ENCODE data around the gene MYH11. TPM values are rescaled to one million over a fixed set of nuclear protein-coding genes. Genes with fewer than 3 reads are reported as not detected.

Gene MYH11
- total RNA-seq, 1 donor from 2014 or later, result 0.04 TPM

GRCh38 chr16:15704545-15704987 is 152.3 kb downstream of the MYH11 start:
- Histone ChIP-seq H3K27me3 (ENCODE audit: control insufficient read depth, insufficient read depth, low read length) (no peaks in the 10 kb centered on the region), H3K4me3 (ENCODE audit: low read depth, low read length) (no peak overlapping the region), H3K36me3 (ENCODE audit: control insufficient read depth, insufficient read depth, low read length) (no peaks in the 10 kb centered on the region)
- TF ChIP-seq CTCF (IDR thresholded peaks at IDR 0.05; ENCODE audit: insufficient read depth, low read length, poor library complexity, severe bottlenecking), result peak; percentile 77
- no peak for DNase-seq (ENCODE audit: low read depth)

DNA sequence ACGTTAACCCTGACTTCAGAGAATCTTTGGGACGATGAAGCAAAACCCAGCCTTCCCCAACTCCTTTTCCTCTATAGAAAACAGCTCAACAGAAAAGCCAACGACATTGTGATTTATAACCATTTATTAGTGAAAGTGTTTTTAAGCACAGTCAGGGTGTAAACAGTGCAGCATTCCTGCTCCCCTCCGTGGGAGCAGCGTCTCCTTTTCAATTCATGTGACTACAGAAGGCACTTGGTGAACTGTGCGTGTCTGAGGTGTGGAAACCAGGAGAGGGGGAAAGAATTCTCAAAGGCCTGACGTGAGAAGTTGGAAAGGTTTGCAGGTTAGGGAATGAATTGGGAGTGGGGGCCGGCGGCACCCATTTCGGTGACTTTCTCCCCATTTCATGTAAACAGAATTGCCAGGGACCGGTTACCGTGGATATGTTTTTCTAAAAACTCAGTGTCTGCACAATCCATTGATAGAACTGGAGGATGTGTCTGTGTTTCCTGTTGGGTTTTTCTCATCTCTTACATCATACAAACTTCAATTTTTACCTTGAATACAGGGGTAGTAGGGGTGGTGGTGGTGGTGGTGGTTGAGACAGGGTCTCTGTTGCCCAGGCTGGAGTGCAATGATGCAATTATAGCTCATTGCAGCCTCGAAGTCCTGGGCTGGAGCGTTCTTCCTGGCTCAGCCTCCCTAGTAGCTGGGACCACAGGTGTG is 153.6 kb downstream of the MYH11 start:
- Histone ChIP-seq H3K4me3 (ENCODE audit: low read depth, low read length) (no peak overlapping the region), H3K27me3 (ENCODE audit: control insufficient read depth, insufficient read depth, low read length) (no peaks in the 10 kb centered on the region), H3K36me3 (ENCODE audit: control insufficient read depth, insufficient read depth, low read length) (no peaks in the 10 kb centered on the region)
- TF ChIP-seq CTCF (IDR thresholded peaks at IDR 0.05; ENCODE audit: insufficient read depth, low read length, poor library complexity, severe bottlenecking), result no peak
- DNase-seq (ENCODE audit: low read depth), result no peak

DNA sequence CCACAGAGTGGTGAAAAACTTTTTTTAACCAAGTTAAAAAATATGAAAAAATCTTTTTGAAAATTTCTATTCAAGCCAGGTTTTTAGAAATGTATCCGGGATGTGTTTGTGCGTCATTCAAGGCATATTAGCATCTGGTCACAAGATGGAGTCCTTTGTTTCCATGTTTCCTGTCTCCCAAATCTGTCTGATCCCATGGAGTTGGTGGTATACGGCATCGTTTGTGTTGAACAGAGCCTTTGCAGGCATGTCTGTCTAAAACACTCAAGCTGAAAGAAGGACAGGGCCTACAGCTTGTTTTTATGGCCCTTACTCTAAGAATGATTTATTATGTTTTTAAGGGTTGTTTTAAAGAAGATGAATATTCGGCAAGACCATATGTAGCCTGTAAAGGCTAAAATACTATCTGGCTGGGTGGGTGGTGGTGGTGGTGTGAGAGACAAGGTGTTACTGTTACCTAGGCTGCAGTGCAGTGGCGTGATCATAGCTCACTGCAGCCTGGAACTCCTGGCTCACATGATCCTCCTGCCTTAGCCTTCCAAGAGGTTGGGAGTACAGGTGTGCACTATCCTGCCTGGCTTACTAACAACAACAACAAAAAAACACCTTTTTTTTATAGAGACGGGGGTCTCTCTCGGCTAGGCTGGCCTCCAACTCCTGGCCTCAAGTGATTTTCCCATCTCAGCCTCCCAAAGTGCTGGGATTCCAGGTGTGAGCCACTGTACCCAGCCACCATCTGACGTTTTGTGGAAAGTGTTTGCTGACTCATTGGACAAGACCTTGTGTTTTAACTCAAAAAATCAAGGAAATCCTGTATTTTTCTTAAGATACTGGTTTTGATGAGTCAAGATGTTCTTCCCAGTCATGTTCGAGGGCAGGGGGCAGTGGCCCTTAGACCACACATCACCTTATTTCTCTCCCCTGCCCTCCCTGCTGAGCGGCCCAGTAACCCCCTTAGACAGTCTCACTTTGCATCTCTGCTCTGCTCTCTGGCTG is 154.6 kb downstream of the MYH11 start:
- no peak for TF ChIP-seq CTCF (IDR thresholded peaks at IDR 0.05; ENCODE audit: insufficient read depth, low read length, poor library complexity, severe bottlenecking)
- no peak overlapping the region for H3K4me3 ChIP-seq (ENCODE audit: low read depth, low read length)
- no peaks in the 10 kb centered on the region for H3K27me3 ChIP-seq (ENCODE audit: control insufficient read depth, insufficient read depth, low read length)
- no peaks in the 10 kb centered on the region for H3K36me3 ChIP-seq (ENCODE audit: control insufficient read depth, insufficient read depth, low read length)
- no peak for DNase-seq (ENCODE audit: low read depth)

DNA sequence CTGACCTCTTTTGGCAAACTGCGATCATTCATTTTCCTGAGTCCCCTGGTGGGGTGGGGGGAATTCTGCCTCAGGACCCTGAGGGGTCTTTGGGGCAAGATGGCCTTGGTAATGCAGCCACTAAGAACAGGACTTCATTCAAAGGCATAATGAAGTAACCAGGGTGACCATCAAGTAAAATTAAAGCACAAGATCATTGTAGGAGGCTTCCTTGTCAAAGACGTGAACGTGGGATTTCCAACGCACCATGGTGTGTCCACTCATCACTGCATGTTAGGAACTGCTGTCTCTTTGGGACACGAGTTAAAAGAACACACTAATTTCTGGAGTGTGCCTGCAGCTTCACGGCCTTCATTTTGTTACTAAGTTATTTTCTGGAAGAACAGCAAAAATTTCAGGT is 155.5 kb downstream of the MYH11 start:
- no peak overlapping the region for H3K4me3 ChIP-seq (ENCODE audit: low read depth, low read length)
- no peak for DNase-seq (ENCODE audit: low read depth)
- no peaks in the 10 kb centered on the region for H3K36me3 ChIP-seq (ENCODE audit: control insufficient read depth, insufficient read depth, low read length)

DNA sequence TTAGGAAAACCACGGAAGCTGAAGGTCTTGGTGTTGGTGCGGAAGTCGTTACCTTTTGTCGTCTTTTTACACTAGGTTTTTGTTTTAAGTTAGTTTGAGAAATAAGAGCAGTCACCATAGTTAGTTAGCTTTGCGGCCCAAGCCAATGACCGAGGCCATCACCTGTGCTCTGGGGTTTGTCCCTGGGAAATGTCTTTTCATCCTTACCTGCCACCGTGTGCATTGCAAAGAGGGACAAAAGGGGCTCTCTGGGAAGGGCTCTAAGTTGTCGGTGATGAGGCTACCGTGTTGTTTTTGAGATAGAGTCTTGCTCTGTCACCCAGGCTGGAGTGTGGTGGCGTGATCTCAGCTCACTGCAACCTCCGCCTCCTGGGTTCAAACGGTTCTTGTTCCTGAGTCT is 157.0 kb downstream of the MYH11 start:
- Histone ChIP-seq H3K27me3 (ENCODE audit: control insufficient read depth, insufficient read depth, low read length) (no peaks in the 10 kb centered on the region), H3K4me3 (ENCODE audit: low read depth, low read length) (no peak overlapping the region), H3K36me3 (ENCODE audit: control insufficient read depth, insufficient read depth, low read length) (no peaks in the 10 kb centered on the region)
- no peak for DNase-seq (ENCODE audit: low read depth)
- no peak for TF ChIP-seq CTCF (IDR thresholded peaks at IDR 0.05; ENCODE audit: insufficient read depth, low read length, poor library complexity, severe bottlenecking)

More for the DNA sequence above, 155.5 kb downstream of the MYH11 start:
- TF ChIP-seq CTCF (IDR thresholded peaks at IDR 0.05; ENCODE audit: insufficient read depth, low read length, poor library complexity, severe bottlenecking), result no peak
- H3K27me3 ChIP-seq (ENCODE audit: control insufficient read depth, insufficient read depth, low read length), result no peaks in the 10 kb centered on the region
